Ovary (tissue), 9 donors: Measurements from ENCODE around the gene SERINC5. TPM values are rescaled to one million over a fixed set of nuclear protein-coding genes. Genes with fewer than 3 reads are reported as not detected.

Source experiments
- DNase-seq, 5 donors: peaks; one replicate each; pipeline ENCODE4 v3.0.0-alpha.2; 2019 to 2020
- H3K27ac ChIP-seq, 2 donors: fragments of 200-600 bp; one replicate each; pipeline versions ENCODE4 v1.5.1 to v1.8.0; 2019 to 2022
- H3K27me3 ChIP-seq: fragments of 200-600 bp; one replicate; pipeline ENCODE4 v1.8.0; 2022
- H3K36me3 ChIP-seq: fragments of 200-600 bp; sonication (generic); one replicate; pipeline ENCODE4 v1.5.1; 2019
- H3K4me1 ChIP-seq: one replicate; pipeline ENCODE4 v1.8.1; 2013; ENCODE audit warnings: mild to moderate bottlenecking, moderate library complexity; ENCODE audit not compliant: insufficient read depth
- H3K4me3 ChIP-seq: fragments of 200-600 bp; sonication (generic); one replicate; pipeline ENCODE4 v1.5.1; 2017
- H3K9me3 ChIP-seq, 2 donors: fragments of 200-600 bp in 1 of 2; sonication (generic) in 1 of 2; one replicate each; pipeline versions ENCODE4 v1.5.1 to v1.8.1; 2013 to 2019; ENCODE audit warnings: mild to moderate bottlenecking in 1 of 2, moderate library complexity in 1 of 2
- EP300 ChIP-seq: sonication (generic); formaldehyde crosslinking; IDR thresholded peaks from one replicate; pipeline ENCODE4 v1.6.1; 2017; ENCODE audit warnings: antibody characterized with exemption
- POLR2A ChIP-seq: fragments of 450-650 bp; IDR thresholded peaks from one replicate; pipeline ENCODE4 v1.6.1; 2017; ENCODE audit warnings: antibody characterized with exemption, mild to moderate bottlenecking, moderate library complexity
- WGBS, 3 donors: extraction: QIAGEN DNeasy Blood & Tissue Kit in 1 of 3; methylation state at CpG; one replicate each; pipeline versions ENCODE4 v1.1.5 to v1.1.7; 2013 to 2017; 5-methylcytosine and 5-hydroxymethylcytosine counted together
- intact Hi-C, 4 donors: fragments of 100-400 bp; cut with DNase I; formaldehyde crosslinking; loops; one replicate each; pipeline versions ENCODE4 v1.11.0 to v1.15.1; 2022 to 2023
- polyA plus RNA-seq, 2 donors: library from polyadenylated mRNA; stranded (reverse); fragments of 200-250 nt in 1 of 2; fragments of 350-450 nt in 1 of 2; fragmentation: Illumina TruSeq in 1 of 2; extraction: RNeasy Lipid Tissue Mini Kit (QIAGEN cat#74804) in 1 of 2; gene quantifications; one replicate each; pipeline ENCODE4 v1.2.3, GENCODE V29; 2013 to 2014
- total RNA-seq, 7 donors: library from RNA; depleted of rRNA in 2 of 7; stranded (reverse); fragments of >200 nt in 2 of 7; fragmentation: NEBNext Ultra II Directional in 3 of 7; extraction: Animal tissue kit (Norgen Biotek cat#: 25700) in 3 of 7; gene quantifications; one replicate each; pipeline versions ENCODE4 v1.1.0 to v1.2.4, GENCODE V29; 2016 to 2023
- TF ChIP-seq, protein P1 (sequence below), 3 donors: fragments of 450-650 bp in 2 of 3; fragments of 200-600 bp in 1 of 3; IDR thresholded peaks; one replicate each; pipeline versions ENCODE4 v1.5.1 to v1.8.0; 2016 to 2022; ENCODE audit warnings: antibody characterized with exemption in 3 of 3, mild to moderate bottlenecking in 1 of 3
- donor health status: DM: no; HTN: no; CAD: no; lungs with moderate emphysema.
- donor health status: DM: no; HTN: no; CAD: no.
- donor health status: Bipolar disorder and iron deficiency.
- donor health status: DM: yes; HTN: yes; CAD: no.
- donor health status: DM: no; HTN: no; CAD: no.
- donor health status: DM: yes; HTN: yes; CAD: no.

Gene SERINC5
- total and polyA plus RNA-seq, 9 donors, result 12.7 to 88.7 (median 44.5) TPM

DNA sequence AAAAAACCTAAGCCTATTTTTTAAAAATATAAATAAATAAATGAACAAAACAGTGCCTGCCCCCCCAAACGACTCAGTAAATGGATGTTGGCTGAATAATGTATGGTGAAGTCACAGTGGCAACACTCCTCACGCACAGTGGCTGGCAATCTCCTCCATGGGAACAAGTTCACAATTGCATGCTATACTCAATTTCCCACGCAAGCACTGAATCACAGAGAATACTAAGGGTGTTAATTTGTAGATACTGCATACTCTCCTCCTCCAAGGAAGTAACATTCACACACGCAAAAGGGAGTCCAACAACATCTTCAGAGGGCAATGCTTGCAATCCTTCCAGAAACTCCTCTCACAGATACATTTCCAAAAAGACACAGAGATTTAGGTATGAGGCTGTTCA, 47.5 kb downstream of the SERINC5 start:
- Histone ChIP-seq H3K9me3 (no peaks in the 10 kb centered on the region), H3K27me3 (no peaks in the 10 kb centered on the region), H3K4me1 (peaks cover 5% of the 10 kb centered on the region), H3K27ac (no peak overlapping the region), H3K4me3 (no peak overlapping the region), H3K36me3 (no peaks in the 10 kb centered on the region)
- TF ChIP-seq POLR2A (no peak), EP300 (no peak)
- TF ChIP-seq, protein P1, sequence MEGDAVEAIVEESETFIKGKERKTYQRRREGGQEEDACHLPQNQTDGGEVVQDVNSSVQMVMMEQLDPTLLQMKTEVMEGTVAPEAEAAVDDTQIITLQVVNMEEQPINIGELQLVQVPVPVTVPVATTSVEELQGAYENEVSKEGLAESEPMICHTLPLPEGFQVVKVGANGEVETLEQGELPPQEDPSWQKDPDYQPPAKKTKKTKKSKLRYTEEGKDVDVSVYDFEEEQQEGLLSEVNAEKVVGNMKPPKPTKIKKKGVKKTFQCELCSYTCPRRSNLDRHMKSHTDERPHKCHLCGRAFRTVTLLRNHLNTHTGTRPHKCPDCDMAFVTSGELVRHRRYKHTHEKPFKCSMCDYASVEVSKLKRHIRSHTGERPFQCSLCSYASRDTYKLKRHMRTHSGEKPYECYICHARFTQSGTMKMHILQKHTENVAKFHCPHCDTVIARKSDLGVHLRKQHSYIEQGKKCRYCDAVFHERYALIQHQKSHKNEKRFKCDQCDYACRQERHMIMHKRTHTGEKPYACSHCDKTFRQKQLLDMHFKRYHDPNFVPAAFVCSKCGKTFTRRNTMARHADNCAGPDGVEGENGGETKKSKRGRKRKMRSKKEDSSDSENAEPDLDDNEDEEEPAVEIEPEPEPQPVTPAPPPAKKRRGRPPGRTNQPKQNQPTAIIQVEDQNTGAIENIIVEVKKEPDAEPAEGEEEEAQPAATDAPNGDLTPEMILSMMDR (IDR thresholded peaks at IDR 0.05), result no peak
- intact Hi-C loops, result loop anchor here in 1 of 4 donors (10.0 kb wide), 1 partner anchor 46 kb away; the partner anchor contains the start of gene SERINC5
- DNase-seq, result no peak
- WGBS, 3 donors, result 33 to 51% (median 42%) methylated on average over 4 of the region's 4 CpGs

GRCh38 chr5:80207832-80208231, 48.0 kb downstream of the SERINC5 start:
- no peaks in the 10 kb centered on the region for H3K9me3 ChIP-seq
- peaks cover 5% of the 10 kb centered on the region for H3K4me1 ChIP-seq
- H3K27ac ChIP-seq, result no peak overlapping the region
- TF ChIP-seq EP300 (no peak), POLR2A (no peak)
- TF ChIP-seq, protein P1 (IDR thresholded peaks at IDR 0.05), result no peak
- 58 to 78% (median 65%) methylated on average over 4 of the region's 4 CpGs for WGBS, 3 donors
- DNase-seq, result no peak
- H3K36me3 ChIP-seq, result no peaks in the 10 kb centered on the region
- no peaks in the 10 kb centered on the region for H3K27me3 ChIP-seq
- intact Hi-C loops, result loop anchor here in 1 of 4 donors (10.0 kb wide), 1 partner anchor 47 kb away; the partner anchor contains the start of gene SERINC5
- no peak overlapping the region for H3K4me3 ChIP-seq

GRCh38 chr5:80206282-80206681, 49.6 kb downstream of the SERINC5 start:
- no peak overlapping the region for H3K27ac ChIP-seq
- WGBS, 3 donors, result 37 to 56% (median 46%) methylated on average over 4 of the region's 4 CpGs
- H3K27me3 ChIP-seq, result no peaks in the 10 kb centered on the region
- H3K4me1 ChIP-seq, result peaks cover 5% of the 10 kb centered on the region
- DNase-seq, result no peak
- H3K9me3 ChIP-seq, result no peaks in the 10 kb centered on the region
- intact Hi-C loops, result loop anchor here in 1 of 4 donors (10.0 kb wide), 1 partner anchor 49 kb away; the partner anchor contains the start of gene SERINC5
- H3K36me3 ChIP-seq, result no peaks in the 10 kb centered on the region
- TF ChIP-seq EP300 (no peak), POLR2A (no peak)
- TF ChIP-seq, protein P1 (IDR thresholded peaks at IDR 0.05), result no peak
- H3K4me3 ChIP-seq, result no peak overlapping the region

- H3K27ac ChIP-seq, result no peak overlapping the region
These were observed 50.0 kb downstream of the SERINC5 start for GRCh38 chr5:80205846-80206245.

More at GRCh38 chr5:80205846-80206245, 50.0 kb downstream of the SERINC5 start:
- no peak overlapping the region for H3K4me3 ChIP-seq
- H3K36me3 ChIP-seq, result no peaks in the 10 kb centered on the region
- H3K9me3 ChIP-seq, result no peaks in the 10 kb centered on the region
- 70 to 81% (median 75%) methylated on average over 4 of the region's 4 CpGs for WGBS, 3 donors
- TF ChIP-seq EP300 (no peak), POLR2A (no peak)
- TF ChIP-seq, protein P1 (IDR thresholded peaks at IDR 0.05), result no peak
- intact Hi-C loops, result loop anchor here in 1 of 4 donors (10.0 kb wide), 1 partner anchor 49 kb away; the partner anchor contains the start of gene SERINC5
- H3K27me3 ChIP-seq, result no peaks in the 10 kb centered on the region
- no peak for DNase-seq
- H3K4me1 ChIP-seq, result peaks cover 5% of the 10 kb centered on the region
